Measurements from ENCODE around the gene SMIM20.

SMIM20 gene

GRCh38 chr4:25911356-25911755 lies 2.7 kb upstream of the SMIM20 start:
- H3K4me1 Mint-ChIP-seq, result peaks cover 39% of the 10 kb centered on the region
- no peak for ATAC-seq
- H3K36me3 Mint-ChIP-seq, result peaks cover 13% of the 10 kb centered on the region
- no peak for DNase-seq (ENCODE audit: low spot score in 2 of 2)
- no peaks in the 10 kb centered on the region for H3K9me3 Mint-ChIP-seq
- no peak overlapping the region for H3K4me3 Mint-ChIP-seq
- H3K27ac Mint-ChIP-seq, result no peak overlapping the region

DNA sequence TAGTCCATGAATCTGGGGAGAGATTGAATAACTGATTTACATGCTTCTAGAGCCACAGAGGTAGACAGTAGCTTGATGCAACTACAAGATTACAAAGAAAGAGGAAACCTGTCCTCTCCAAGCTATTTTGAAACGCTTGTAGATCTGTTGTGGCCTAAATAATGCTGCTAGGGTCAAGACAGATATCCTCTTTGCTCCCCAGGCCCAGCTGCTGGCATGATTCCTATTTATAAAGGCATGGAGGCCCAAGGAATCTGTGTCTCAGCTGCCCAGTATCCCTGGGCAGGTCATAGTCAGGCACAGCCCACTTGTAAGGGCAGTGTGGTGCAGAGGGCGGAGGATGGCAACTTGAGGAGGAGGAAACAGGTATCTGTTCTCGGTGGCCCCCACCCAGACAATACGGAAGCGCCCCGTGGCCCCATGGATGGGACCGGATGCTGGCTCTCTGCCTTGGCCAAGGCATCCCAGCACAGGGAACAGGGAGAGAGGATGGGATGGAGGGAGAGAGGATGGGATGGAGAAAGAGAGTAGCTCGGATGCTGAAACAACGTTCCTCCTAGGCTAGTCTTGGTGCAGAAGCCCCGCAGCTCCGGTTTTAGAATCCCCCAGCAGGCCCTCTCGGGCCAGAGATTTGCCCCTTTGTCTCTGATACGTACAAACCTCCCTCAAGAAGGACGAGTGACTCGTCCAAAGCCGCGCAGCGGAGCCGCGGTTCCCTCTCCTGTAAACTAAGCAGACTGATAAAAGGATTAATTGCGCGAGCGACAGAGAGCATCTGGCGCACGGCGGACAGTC lies 767 bp upstream of the SMIM20 start:
- peak; percentile 8 for ATAC-seq
- peaks cover 38% of the 10 kb centered on the region for H3K4me1 Mint-ChIP-seq
- H3K4me3 Mint-ChIP-seq, result peak overlapping the region; percentile 96
- DNase-seq (ENCODE audit: low spot score in 2 of 2), result peak in 1 of 2 donors; percentile 10
- H3K27ac Mint-ChIP-seq, result peak overlapping the region; percentile 99
- peaks cover 13% of the 10 kb centered on the region for H3K36me3 Mint-ChIP-seq
- H3K9me3 Mint-ChIP-seq, result no peaks in the 10 kb centered on the region

DNA sequence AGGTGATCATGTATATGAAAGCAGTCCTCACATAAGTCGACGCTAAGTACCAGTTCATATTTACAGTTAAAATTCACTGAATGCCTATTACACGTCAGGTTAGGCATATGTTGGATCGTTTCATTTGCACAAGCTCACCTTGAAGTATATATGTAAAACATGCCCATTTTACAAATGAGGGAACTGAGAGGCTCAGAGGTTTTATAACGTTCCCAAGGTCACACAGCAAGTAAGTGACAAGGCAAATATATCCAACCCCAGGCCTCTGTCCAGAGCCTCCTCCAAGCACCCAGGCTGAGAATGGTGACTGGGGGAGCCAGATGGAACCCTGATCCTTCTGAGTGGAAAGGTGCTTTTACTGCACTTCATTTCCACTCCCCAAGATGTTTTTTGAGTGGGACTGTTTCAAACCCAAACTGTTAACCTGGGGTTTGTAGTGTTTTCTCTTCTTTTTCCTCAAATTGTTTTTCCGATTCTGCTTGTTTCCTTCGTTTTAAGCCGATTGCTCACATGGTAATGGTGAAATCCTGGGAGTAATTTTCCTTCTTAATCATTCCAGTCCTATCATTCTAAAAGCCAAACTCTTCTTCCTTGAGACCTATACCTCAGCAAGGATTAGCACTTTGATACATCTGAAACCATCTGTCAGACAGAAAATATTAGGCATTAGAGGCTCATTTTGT lies 791 bp downstream of the SMIM20 start:
- Mint-ChIP-seq H3K36me3 (peaks cover 13% of the 10 kb centered on the region), H3K4me3 (peak overlapping the region; percentile 96), H3K9me3 (no peaks in the 10 kb centered on the region), H3K27ac (peak overlapping the region; percentile 99), H3K4me1 (peaks cover 29% of the 10 kb centered on the region)
- ATAC-seq, result no peak
- DNase-seq (ENCODE audit: low spot score in 2 of 2), result no peak

- ATAC-seq, result no peak
- Mint-ChIP-seq H3K4me3 (peak overlapping the region; percentile 96), H3K9me3 (no peaks in the 10 kb centered on the region), H3K27ac (peak overlapping the region; percentile 99), H3K36me3 (peaks cover 13% of the 10 kb centered on the region), H3K4me1 (peaks cover 29% of the 10 kb centered on the region)
- DNase-seq (ENCODE audit: low spot score in 2 of 2), result no peak
Measured at GRCh38 chr4:25915353-25915705, 1.3 kb downstream of the SMIM20 start.

GRCh38 chr4:25916870-25917269 lies 2.9 kb downstream of the SMIM20 start:
- H3K36me3 Mint-ChIP-seq, result peaks cover 19% of the 10 kb centered on the region
- no peak for ATAC-seq
- H3K4me1 Mint-ChIP-seq, result peaks cover 42% of the 10 kb centered on the region

DNA sequence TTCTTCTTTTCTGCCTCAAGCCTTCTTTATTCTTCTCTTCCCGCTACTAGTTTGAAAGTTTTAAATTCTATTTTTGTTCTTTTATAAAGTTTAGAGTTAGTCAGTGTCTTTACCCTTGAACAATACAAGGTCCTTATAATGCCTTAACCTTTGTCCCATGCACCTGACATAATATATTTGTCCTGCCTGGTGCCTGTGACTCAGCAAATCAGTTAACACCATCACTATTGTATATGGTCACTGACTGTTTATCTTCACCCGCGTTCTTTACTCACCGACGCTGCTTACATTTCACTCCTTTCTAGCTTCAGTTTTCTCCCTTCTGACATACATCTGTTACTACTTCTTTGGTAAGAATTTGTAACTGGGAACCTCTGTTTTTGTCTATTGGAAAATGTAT lies 5.7 kb downstream of the SMIM20 start:
- DNase-seq (ENCODE audit: low spot score in 2 of 2) (no peak), ATAC-seq (no peak)
- Mint-ChIP-seq H3K36me3 (peaks cover 5% of the 10 kb centered on the region), H3K4me1 (peaks cover 25% of the 10 kb centered on the region), H3K4me3 (no peak overlapping the region), H3K9me3 (no peaks in the 10 kb centered on the region), H3K27ac (no peak overlapping the region)

More at GRCh38 chr4:25916870-25917269, 2.9 kb downstream of the SMIM20 start:
- no peak for DNase-seq (ENCODE audit: low spot score in 2 of 2)
- no peak overlapping the region for H3K27ac Mint-ChIP-seq
- no peak overlapping the region for H3K4me3 Mint-ChIP-seq
- no peaks in the 10 kb centered on the region for H3K9me3 Mint-ChIP-seq

DNA sequence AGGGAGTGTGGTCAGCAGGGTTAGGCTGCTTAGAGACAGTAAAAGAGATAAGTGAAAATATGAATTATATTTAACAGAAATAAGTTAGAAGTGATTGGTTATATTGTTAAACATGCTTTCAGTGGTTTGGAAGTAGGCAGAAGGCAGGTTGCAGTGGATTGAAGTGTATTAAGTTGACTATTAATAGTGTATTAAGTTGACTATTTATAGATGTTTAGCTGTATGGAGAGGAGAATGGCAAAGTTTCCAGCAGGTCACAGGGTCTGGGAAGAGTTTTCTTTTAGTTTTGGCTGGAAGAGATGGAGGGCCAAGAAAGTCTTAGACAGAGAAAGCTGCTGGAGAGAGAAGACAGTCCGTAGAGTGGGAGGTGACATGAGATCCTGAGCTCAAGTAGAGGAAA lies 7.9 kb downstream of the SMIM20 start:
- H3K27ac Mint-ChIP-seq, result no peak overlapping the region

DNA sequence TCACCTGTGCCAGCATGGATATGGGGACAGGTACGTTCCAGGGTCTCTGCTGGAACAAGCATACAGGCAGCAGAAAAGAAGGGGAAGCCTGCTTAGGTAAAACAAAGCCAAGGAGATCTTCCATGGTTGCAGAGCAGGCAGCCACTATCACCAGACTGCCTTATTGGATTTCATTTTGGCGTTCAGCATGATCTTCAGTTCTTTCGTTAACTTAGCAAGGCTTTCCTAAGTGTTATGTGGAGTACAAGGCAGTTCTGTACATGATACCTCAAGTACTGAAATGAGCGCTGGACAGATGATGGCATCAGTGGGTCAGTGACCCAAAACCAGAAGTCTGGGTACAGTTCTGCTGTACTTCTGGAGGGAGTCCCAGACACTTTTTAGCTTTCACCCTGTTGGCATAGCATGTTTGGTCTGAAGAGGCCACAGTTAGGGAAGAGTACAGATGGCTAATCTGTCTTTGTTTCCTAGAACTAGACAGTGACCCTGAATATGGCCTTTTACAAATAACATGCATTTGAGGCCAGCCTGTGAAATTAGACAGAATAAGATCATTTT lies 8.9 kb downstream of the SMIM20 start:
- H3K9me3 Mint-ChIP-seq, result no peaks in the 10 kb centered on the region
- peaks cover 5% of the 10 kb centered on the region for H3K36me3 Mint-ChIP-seq
- ATAC-seq, result no peak
- no peak for DNase-seq (ENCODE audit: low spot score in 2 of 2)
- H3K4me1 Mint-ChIP-seq, result peaks cover 28% of the 10 kb centered on the region
- no peak overlapping the region for H3K4me3 Mint-ChIP-seq
- no peak overlapping the region for H3K27ac Mint-ChIP-seq

More for the DNA sequence above, 7.9 kb downstream of the SMIM20 start:
- DNase-seq (ENCODE audit: low spot score in 2 of 2) (no peak), ATAC-seq (no peak)
- Mint-ChIP-seq H3K9me3 (no peaks in the 10 kb centered on the region), H3K36me3 (peaks cover 5% of the 10 kb centered on the region), H3K4me1 (peaks cover 28% of the 10 kb centered on the region), H3K4me3 (no peak overlapping the region)

DNA sequence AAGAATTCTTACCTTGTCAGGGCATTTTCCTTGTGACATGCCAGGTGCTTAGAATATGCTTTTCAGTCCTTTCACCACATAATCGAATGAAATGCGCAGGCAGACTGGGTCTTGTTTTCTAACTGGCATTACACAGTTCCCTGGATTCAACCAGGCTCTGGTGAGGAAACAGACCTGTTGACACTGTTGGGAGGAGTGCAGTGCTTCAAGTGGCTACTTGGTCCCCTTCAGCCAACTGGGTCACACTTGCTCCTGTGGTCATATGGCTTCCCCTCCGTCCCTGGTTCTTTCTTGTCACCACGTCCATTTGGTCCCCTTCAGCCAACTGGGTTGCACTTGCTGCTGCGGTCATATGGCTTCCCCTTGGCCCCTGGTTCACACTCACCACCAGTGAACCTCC lies 9.7 kb downstream of the SMIM20 start:
- Mint-ChIP-seq H3K4me1 (peaks cover 28% of the 10 kb centered on the region), H3K27ac (no peak overlapping the region), H3K36me3 (peaks cover 5% of the 10 kb centered on the region), H3K4me3 (no peak overlapping the region), H3K9me3 (no peaks in the 10 kb centered on the region)
- ATAC-seq (no peak), DNase-seq (ENCODE audit: low spot score in 2 of 2) (no peak)

GRCh38 chr4:25925486-25926201 lies 11.6 kb downstream of the SMIM20 start:
- Mint-ChIP-seq H3K9me3 (no peaks in the 10 kb centered on the region), H3K36me3 (peaks cover 11% of the 10 kb centered on the region), H3K4me1 (peaks cover 27% of the 10 kb centered on the region), H3K4me3 (no peak overlapping the region), H3K27ac (no peak overlapping the region)
- ATAC-seq (peak; percentile 55), DNase-seq (ENCODE audit: low spot score in 2 of 2) (no peak)

- no peak overlapping the region for H3K27ac Mint-ChIP-seq
- ATAC-seq, result no peak
Measured at GRCh38 chr4:25926462-25926861, 12.4 kb downstream of the SMIM20 start.

DNA sequence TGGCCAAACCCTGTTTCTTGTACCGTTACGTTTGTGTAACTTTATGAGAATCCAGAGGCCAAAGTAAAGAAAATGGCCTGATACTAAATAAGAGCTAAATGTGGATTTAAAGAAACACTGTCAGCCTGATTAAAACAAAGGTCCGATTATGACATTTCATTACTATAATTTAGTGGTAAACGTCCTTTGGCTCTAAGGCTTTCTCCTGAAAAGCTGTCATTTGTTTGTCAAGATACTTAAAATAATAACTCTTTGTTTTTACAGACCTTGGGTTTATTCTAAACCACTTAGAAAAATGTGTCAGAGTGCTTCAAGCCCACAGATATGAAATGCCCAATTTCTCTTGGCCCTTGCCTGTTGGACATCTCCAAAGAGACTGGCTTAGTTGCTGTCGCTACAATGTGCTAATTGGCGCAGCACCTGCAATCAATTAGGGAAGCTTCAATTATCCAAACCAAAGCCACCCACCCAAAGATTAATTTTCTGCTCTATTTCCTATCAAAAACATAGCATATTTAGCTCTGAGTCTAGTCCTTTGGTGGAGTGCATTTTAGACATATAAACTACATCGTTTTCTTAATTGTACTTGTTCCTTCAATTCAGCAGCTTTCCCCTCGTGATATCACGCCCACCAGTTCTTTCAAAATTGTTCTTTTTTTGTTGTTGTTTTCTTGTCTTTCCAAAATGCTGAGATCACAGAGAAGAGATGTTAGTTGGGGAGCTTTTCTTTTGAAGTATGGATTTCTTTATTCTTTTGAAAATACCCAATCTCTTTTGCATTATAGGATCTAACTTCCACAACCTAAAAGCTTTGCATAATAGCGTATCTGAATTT lies 13.6 kb downstream of the SMIM20 start:
- Mint-ChIP-seq H3K4me1 (peaks cover 11% of the 10 kb centered on the region), H3K36me3 (peaks cover 6% of the 10 kb centered on the region), H3K9me3 (no peaks in the 10 kb centered on the region), H3K4me3 (no peak overlapping the region), H3K27ac (no peak overlapping the region)
- ATAC-seq, result no peak
- DNase-seq (ENCODE audit: low spot score in 2 of 2), result no peak

More at GRCh38 chr4:25926462-25926861, 12.4 kb downstream of the SMIM20 start:
- DNase-seq (ENCODE audit: low spot score in 2 of 2), result no peak
- no peak overlapping the region for H3K4me3 Mint-ChIP-seq
- H3K9me3 Mint-ChIP-seq, result no peaks in the 10 kb centered on the region
- peaks cover 19% of the 10 kb centered on the region for H3K4me1 Mint-ChIP-seq
- H3K36me3 Mint-ChIP-seq, result peaks cover 8% of the 10 kb centered on the region

GRCh38 chr4:25928379-25929297 lies 14.6 kb downstream of the SMIM20 start:
- peaks cover 6% of the 10 kb centered on the region for H3K36me3 Mint-ChIP-seq
- no peak overlapping the region for H3K4me3 Mint-ChIP-seq
- no peak for ATAC-seq
- DNase-seq (ENCODE audit: low spot score in 2 of 2), result no peak
- H3K4me1 Mint-ChIP-seq, result peaks cover 11% of the 10 kb centered on the region
- H3K9me3 Mint-ChIP-seq, result no peaks in the 10 kb centered on the region
- H3K27ac Mint-ChIP-seq, result peak overlapping the region; percentile 50

- H3K36me3 Mint-ChIP-seq, result peaks cover 6% of the 10 kb centered on the region
- no peak overlapping the region for H3K4me3 Mint-ChIP-seq
- DNase-seq (ENCODE audit: low spot score in 2 of 2) (no peak), ATAC-seq (no peak)
- peak overlapping the region; percentile 50 for H3K27ac Mint-ChIP-seq
- peaks cover 11% of the 10 kb centered on the region for H3K4me1 Mint-ChIP-seq
- no peaks in the 10 kb centered on the region for H3K9me3 Mint-ChIP-seq
Measured at GRCh38 chr4:25929298-25929686, 15.3 kb downstream of the SMIM20 start.
